H1 (cell line): ENCODE results near the gene ARAP3. TPM values are rescaled to one million over a fixed set of nuclear protein-coding genes. Genes with fewer than 3 reads are reported as not detected.

Experiments used
- CTCF ChIA-PET: fragments of 300-600 bp; sonication (Branson Sonifier 250); formaldehyde crosslinking; loops from one replicate; lab custom pipeline; 2021; ENCODE audit not compliant: partially characterized antibody; lab: Charles Lee
- POLR2A ChIA-PET: fragments of 300-600 bp; sonication (Branson Sonifier 250); formaldehyde crosslinking; loops from one replicate; lab custom pipeline; 2021; ENCODE audit warnings: inconsistent platforms; ENCODE audit not compliant: partially characterized antibody; lab: Charles Lee
- DNase-seq, 2 experiments: peaks; one replicate each; pipeline versions ENCODE4 v3.0.0 to v3.0.0-alpha.2; 2010 to 2022; ENCODE audit warnings: low spot score in 2 of 2, low read depth in 1 of 2, mixed read lengths in 1 of 2
- FAIRE-seq: peaks from 2 replicates; lab custom pipeline; 2011; peaks lifted over from hg19 to GRCh38; lab: Jason Lieb, UNC
- H2AFZ ChIP-seq: 2 replicates; pipeline ENCODE4 v1.8.1; 2012; ENCODE audit warnings: low read length, inconsistent platforms
- H2AK5ac ChIP-seq: 2 replicates; pipeline ENCODE4 v1.6.1; 2013; ENCODE audit warnings: low read depth, low read length
- H2BK120ac ChIP-seq: replicated peaks from 2 replicates; pipeline ENCODE3; 2013; ENCODE audit warnings: low read depth, low read length, inconsistent platforms
- H2BK12ac ChIP-seq: 2 replicates; pipeline ENCODE4 v1.6.1; 2013; ENCODE audit warnings: low read depth, low read length
- H2BK15ac ChIP-seq: 2 replicates; pipeline ENCODE4 v1.6.1; 2013; ENCODE audit warnings: low read length
- H2BK20ac ChIP-seq: 2 replicates; pipeline ENCODE4 v1.6.1; 2013; ENCODE audit warnings: low read length
- H2BK5ac ChIP-seq: 2 replicates; pipeline ENCODE4 v1.6.1; 2013; ENCODE audit warnings: low read depth, low read length
- H3K14ac ChIP-seq: 2 replicates; pipeline ENCODE4 v1.6.1; 2013; ENCODE audit warnings: inconsistent platforms; ENCODE audit not compliant: insufficient read length
- H3K18ac ChIP-seq: 2 replicates; pipeline ENCODE4 v1.6.1; 2013; ENCODE audit warnings: low read length; ENCODE audit errors: extremely low read depth
- H3K23ac ChIP-seq: 2 replicates; pipeline ENCODE4 v1.6.1; 2013; ENCODE audit warnings: inconsistent platforms; ENCODE audit not compliant: insufficient read length
- H3K23me2 ChIP-seq: 2 replicates; pipeline ENCODE4 v1.6.1; 2013; ENCODE audit warnings: low read depth, low read length
- H3K27ac ChIP-seq: 2 replicates; pipeline ENCODE4 v1.6.1; 2011; ENCODE audit warnings: low read depth, low read length, inconsistent platforms
- H3K27me3 ChIP-seq, 4 experiments: replicated peaks in 1 of 4; 1 replicate in 1 of 4; 2 replicates in 3 of 4; pipeline versions ENCODE4 v1.6.1 to v1.8.1; 2011 to 2013; ENCODE audit warnings: low read length in 3 of 4, mild to moderate bottlenecking in 3 of 4, inconsistent platforms in 2 of 4, mixed read lengths in 2 of 4, moderate library complexity in 1 of 4; ENCODE audit not compliant: control insufficient read depth in 3 of 4, insufficient read depth in 3 of 4; ENCODE audit errors: extremely low read depth in 1 of 4
- H3K36me3 ChIP-seq, 4 experiments: 2 replicates each; pipeline versions ENCODE4 v1.6.1 to v1.8.1; 2011 to 2013; ENCODE audit warnings: mild to moderate bottlenecking in 4 of 4, low read length in 3 of 4, moderate library complexity in 2 of 4, control low read depth in 1 of 4, inconsistent platforms in 1 of 4; ENCODE audit not compliant: insufficient read depth in 4 of 4, control insufficient read depth in 2 of 4
- H3K4ac ChIP-seq: replicated peaks from 2 replicates; pipeline ENCODE3; 2013; ENCODE audit warnings: low read length, low read depth, mixed read lengths, inconsistent platforms; ENCODE audit not compliant: insufficient read length
- H3K4me1 ChIP-seq, 4 experiments: replicated peaks in 1 of 4; 1 replicate in 1 of 4; 2 replicates in 3 of 4; pipeline versions ENCODE4 v1.6.1 to v1.8.1; 2011 to 2013; ENCODE audit warnings: low read length in 3 of 4, inconsistent platforms in 2 of 4, mixed read lengths in 1 of 4; ENCODE audit not compliant: insufficient read depth in 4 of 4, control insufficient read depth in 3 of 4
- H3K4me2 ChIP-seq, 2 experiments: 2 replicates each; pipeline versions ENCODE4 v1.6.1 to v1.8.1; 2011 to 2013; ENCODE audit warnings: low read depth in 2 of 2, low read length in 2 of 2, control low read depth in 1 of 2, inconsistent platforms in 1 of 2, mild to moderate bottlenecking in 1 of 2; ENCODE audit not compliant: insufficient read depth in 1 of 2
- H3K4me3 ChIP-seq, 4 experiments: fragments of 200-600, 300-600 bp in 1 of 4; sonication (generic), shearing (Covaris generic), sonication (Bioruptor Twin) in 1 of 4; 2 replicates each; pipeline versions ENCODE4 v1.5.1 to v1.8.1; 2011 to 2016; ENCODE audit warnings: low read length in 4 of 4, low read depth in 3 of 4, control low read depth in 2 of 4, inconsistent platforms in 2 of 4, mild to moderate bottlenecking in 2 of 4, mixed read lengths in 1 of 4, moderate library complexity in 1 of 4; ENCODE audit not compliant: insufficient read depth in 2 of 4; ENCODE audit errors: extremely low read depth in 1 of 4
- H3K56ac ChIP-seq: replicated peaks from 2 replicates; pipeline ENCODE3; 2013; ENCODE audit warnings: low read depth, mild to moderate bottlenecking, mixed read lengths, low read length, inconsistent platforms; ENCODE audit not compliant: insufficient read length
- H3K79me1 ChIP-seq: 2 replicates; pipeline ENCODE4 v1.6.1; 2013; ENCODE audit warnings: low read depth, low read length, control low read depth
- H3K79me2 ChIP-seq, 2 experiments: 2 replicates each; pipeline versions ENCODE4 v1.6.1 to v1.8.1; 2012 to 2013; ENCODE audit warnings: low read length in 2 of 2, mild to moderate bottlenecking in 2 of 2, inconsistent platforms in 1 of 2; ENCODE audit not compliant: insufficient read depth in 2 of 2, control insufficient read depth in 1 of 2
- H3K9ac ChIP-seq, 4 experiments: replicated peaks in 1 of 4; 1 replicate in 1 of 4; 2 replicates in 3 of 4; pipeline versions ENCODE4 v1.6.1 to v1.8.1; 2011 to 2013; ENCODE audit warnings: low read depth in 3 of 4, low read length in 3 of 4, control low read depth in 2 of 4, mild to moderate bottlenecking in 2 of 4, moderate library complexity in 2 of 4, inconsistent platforms in 1 of 4; ENCODE audit errors: extremely low read depth in 1 of 4
- H3K9me3 ChIP-seq, 2 experiments: 2 replicates each; pipeline versions ENCODE4 v1.6.1 to v1.8.1; 2012 to 2013; ENCODE audit warnings: mild to moderate bottlenecking in 2 of 2, moderate library complexity in 2 of 2, control low read depth in 1 of 2, inconsistent platforms in 1 of 2, low read depth in 1 of 2, low read length in 1 of 2, mixed read lengths in 1 of 2; ENCODE audit not compliant: insufficient read depth in 2 of 2
- H4K20me1 ChIP-seq, 2 experiments: replicated peaks in 1 of 2; 2 replicates each; pipeline versions ENCODE3 to v1.8.1; 2011 to 2013; ENCODE audit warnings: inconsistent platforms in 2 of 2, low read length in 2 of 2, mild to moderate bottlenecking in 1 of 2; ENCODE audit not compliant: insufficient read depth in 2 of 2, control insufficient read depth in 1 of 2
- H4K5ac ChIP-seq: 2 replicates; pipeline ENCODE4 v1.6.1; 2013; ENCODE audit warnings: low read length, low read depth, mixed read lengths, inconsistent platforms; ENCODE audit not compliant: insufficient read length
- H4K8ac ChIP-seq: 2 replicates; pipeline ENCODE4 v1.8.0; 2013; ENCODE audit warnings: mild to moderate bottlenecking, moderate library complexity, low read length, inconsistent platforms; ENCODE audit not compliant: insufficient read depth; ENCODE audit errors: extremely low read depth
- H4K91ac ChIP-seq: replicated peaks from 2 replicates; pipeline ENCODE3; 2013; ENCODE audit warnings: low read length, mixed read lengths, inconsistent platforms; ENCODE audit not compliant: insufficient read length
- ATF3 ChIP-seq: IDR thresholded peaks from 2 replicates; pipeline ENCODE4 v1.6.1; 2011; ENCODE audit warnings: low read depth, mild to moderate bottlenecking, low read length; ENCODE audit not compliant: insufficient read depth
- BRCA1 ChIP-seq: IDR thresholded peaks from 2 replicates; pipeline ENCODE4 v1.6.1; 2012; ENCODE audit warnings: low read depth, low read length, improper control_type of control experiment
- GTF2F1 ChIP-seq: IDR thresholded peaks from 2 replicates; pipeline ENCODE4 v1.6.1; 2012; ENCODE audit warnings: low read depth, low read length, improper control_type of control experiment, borderline replicate concordance
- KDM1A ChIP-seq: fragments of 200-600, 300-600 bp; sonication (generic); IDR thresholded peaks from 2 replicates; pipeline ENCODE4 v1.7.1; 2016; ENCODE audit warnings: mild to moderate bottlenecking, low read length, borderline replicate concordance
- KDM4A ChIP-seq: IDR thresholded peaks from one replicate; pipeline ENCODE4 v1.7.1; 2012; ENCODE audit warnings: low read depth, mild to moderate bottlenecking, moderate library complexity, low read length, inconsistent platforms; ENCODE audit not compliant: severe bottlenecking
- POLR2AphosphoS5 ChIP-seq: IDR thresholded peaks from 2 replicates; pipeline ENCODE4 v1.6.1; 2011; ENCODE audit warnings: low read depth, low read length
- POU5F1 ChIP-seq: IDR thresholded peaks from 2 replicates; pipeline ENCODE4 v1.6.1; 2011; ENCODE audit warnings: low read depth, mild to moderate bottlenecking, low read length, moderate library complexity
- RAD21 ChIP-seq, 2 experiments: IDR thresholded peaks in 1 of 2; conservative IDR thresholded peaks in 1 of 2; 2 replicates each; pipeline ENCODE4 v1.6.1; 2011; ENCODE audit warnings: low read depth in 2 of 2, low read length in 2 of 2, improper control_type of control experiment in 1 of 2, inconsistent platforms in 1 of 2, mild to moderate bottlenecking in 1 of 2, moderate library complexity in 1 of 2
- SIRT6 ChIP-seq: IDR thresholded peaks from one replicate; pipeline ENCODE4 v1.7.1; 2012; ENCODE audit warnings: low read length, inconsistent platforms
- SP4 ChIP-seq: IDR thresholded peaks from 2 replicates; pipeline ENCODE4 v1.6.1; 2012; ENCODE audit warnings: low read length, inconsistent platforms
- TAF7 ChIP-seq: optimal IDR thresholded peaks from 2 replicates; pipeline ENCODE3; 2011; ENCODE audit warnings: low read depth, mild to moderate bottlenecking, inconsistent platforms, low read length, moderate library complexity, borderline replicate concordance
- TBP ChIP-seq: IDR thresholded peaks from 2 replicates; pipeline ENCODE4 v1.6.1; 2011; ENCODE audit warnings: low read depth, low read length, improper control_type of control experiment
- YY1 ChIP-seq: IDR thresholded peaks from 2 replicates; pipeline ENCODE4 v1.6.1; 2011; ENCODE audit warnings: low read depth, mild to moderate bottlenecking, low read length
- ZNF274 ChIP-seq: IDR thresholded peaks from 2 replicates; pipeline ENCODE4 v1.7.0; 2012; ENCODE audit warnings: low read length, borderline replicate concordance; ENCODE audit errors: extremely low read depth
- WGBS, 2 experiments: shearing (Covaris generic) in 1 of 2; methylation state at CpG; one replicate each; pipeline versions ENCODE4 v1.1.6 to v1.1.7; 2013 to 2015; ENCODE audit warnings: low lambda C conversion rate in 2 of 2, mixed read lengths in 2 of 2, inconsistent platforms in 1 of 2, low coverage in 1 of 2, missing lambda C conversion rate in 1 of 2; ENCODE audit not compliant: insufficient replicate concordance in 2 of 2, insufficient coverage in 1 of 2, insufficient read length in 1 of 2; ENCODE audit errors: extremely low coverage in 1 of 2, missing lambda C conversion rate in 1 of 2; 5-methylcytosine and 5-hydroxymethylcytosine counted together
- polyA plus RNA-seq, 7 experiments: library from polyadenylated mRNA; depleted of rRNA in 3 of 7; stranded (reverse) in 5 of 7; unstranded in 2 of 7; fragments of >200 nt in 5 of 7; fragments of 200-250 nt in 2 of 7; gene quantifications; 1 replicate in 5 of 7; 2 replicates in 1 of 7; 4 replicates in 1 of 7; pipeline versions ENCODE4 v1.2.1 to v1.2.3, GENCODE V29; 2011 to 2013; ENCODE audit warnings: missing spikeins in 2 of 7, mixed read lengths in 2 of 7
- total RNA-seq: library from RNA; stranded (reverse); fragmentation: NEBNext Ultra II Directional; extraction: Animal tissue kit (Norgen Biotek cat#: 25700); gene quantifications from 2 replicates; pipeline ENCODE4 v1.2.1, GENCODE V29; 2021

ARAP3 gene
- total and polyA plus RNA-seq, 2 of the 8 experiments (the other 6 are each of a cell fraction or from before 2014, with no cell fraction given) = 14.4 to 48.6 TPM

- Histone ChIP-seq H3K4me3 (no peak overlapping the region), H3K27me3 (no peaks in the 10 kb centered on the region), H4K8ac (no peak overlapping the region), H3K27ac (no peak overlapping the region), H2AFZ (no peak overlapping the region), H3K9ac (no peak overlapping the region), H3K79me1 (peaks cover 7% of the 10 kb centered on the region), H3K4ac (no peak overlapping the region), H3K56ac (no peak overlapping the region), H3K18ac (no peak overlapping the region), H3K4me1 (no peaks in the 10 kb centered on the region; a peak in 2 of 7 replicates), H3K4me2 (no peak overlapping the region), H2BK120ac (no peak overlapping the region), H2BK15ac (no peak overlapping the region), H2AK5ac (no peak overlapping the region), H4K20me1 (peaks cover 4 to 7% of the 10 kb centered on the region in 2 experiments), H3K14ac (no peak overlapping the region), H3K9me3 (no peaks in the 10 kb centered on the region), H2BK12ac (no peak overlapping the region), H2BK20ac (no peak overlapping the region), H3K79me2 (peaks cover 9 to 96% of the 10 kb centered on the region in 2 experiments; a peak in 3 of 4 replicates), H4K91ac (no peak overlapping the region), H2BK5ac (no peak overlapping the region), H3K36me3 (no peaks in the 10 kb centered on the region), H4K5ac (no peak overlapping the region), H3K23ac (no peak overlapping the region), H3K23me2 (no peaks in the 10 kb centered on the region)
- ChIA-PET POLR2A (interaction anchor here (1.1 to 7.9 kb wide), 4 partner anchors 8 to 16 kb away, joined by 3 to 55 read pairs (median 4); partner anchors contain the start of gene DIAPH1), CTCF (interaction anchor here (0.6 to 8.8 kb wide), 8 partner anchors 9 to 456 kb away, joined by 3 to 74 read pairs (median 4); no protein-coding TSS in a partner anchor)
- FAIRE-seq = no peak
- no peak for DNase-seq
- WGBS, 2 experiments = 75% methylated on average over 1 of the region's 1 CpG; no CpG with 5 or more reads in 1 of the 2 experiments
- TF ChIP-seq TAF7 (no peak), ATF3 (no peak), GTF2F1 (no peak), BRCA1 (no peak), POU5F1 (no peak), KDM4A (no peak), SIRT6 (no peak), YY1 (no peak), SP4 (no peak), ZNF274 (no peak), TBP (no peak), POLR2AphosphoS5 (no peak), RAD21 (IDR thresholded peaks at IDR 0.05 in 1 of 2, conservative IDR thresholded peaks at IDR 0.05 in 1 of 2; ENCODE audit: low read depth in 2 of 2, low read length in 2 of 2) (no peak), KDM1A (no peak)
Observed at GRCh38 chr5:141608557-141608956, 73.5 kb downstream of the ARAP3 start.
